Mucosa of rectum (tissue), 2 donors: ENCODE measurements around the gene OARD1.

Source experiments
- H3K27ac ChIP-seq, 2 donors: one replicate each; pipeline ENCODE4 v1.7.0; 2013; ENCODE audit warnings: inconsistent platforms in 2 of 2, low read depth in 2 of 2, low read length in 2 of 2
- H3K27me3 ChIP-seq, 2 donors: one replicate each; pipeline ENCODE4 v1.7.0; 2013; ENCODE audit warnings: low read length in 2 of 2; ENCODE audit not compliant: control insufficient read depth in 2 of 2, insufficient read depth in 2 of 2
- H3K36me3 ChIP-seq, 2 donors: one replicate each; pipeline ENCODE4 v1.7.0; 2013; ENCODE audit warnings: low read length in 2 of 2; ENCODE audit not compliant: control insufficient read depth in 2 of 2, insufficient read depth in 2 of 2
- H3K4me1 ChIP-seq, 2 donors: one replicate each; pipeline ENCODE4 v1.7.0; 2013; ENCODE audit warnings: low read length in 2 of 2, mild to moderate bottlenecking in 1 of 2; ENCODE audit not compliant: control insufficient read depth in 2 of 2, insufficient read depth in 2 of 2
- H3K4me3 ChIP-seq, 2 donors: one replicate each; pipeline ENCODE4 v1.7.0; 2013; ENCODE audit warnings: low read length in 2 of 2
- H3K9ac ChIP-seq, 2 donors: one replicate each; pipeline ENCODE4 v1.7.0; 2013; ENCODE audit warnings: low read length in 2 of 2, low read depth in 1 of 2, mild to moderate bottlenecking in 1 of 2
- H3K9me3 ChIP-seq, 2 donors: one replicate each; pipeline ENCODE4 v1.7.0; 2013; ENCODE audit warnings: low read length in 2 of 2; ENCODE audit not compliant: control insufficient read depth in 2 of 2
- donor health status: healthy.
- donor health status: Normal muscosa, but diverticular disease.

Gene OARD1

GRCh38 chr6:41092421-41093140, 20.4 kb upstream of the OARD1 start:
- H3K36me3 ChIP-seq: peaks cover 69 to 85% of the 10 kb centered on the region in 2 donors
- no peak overlapping the region for H3K4me3 ChIP-seq
- no peak overlapping the region for H3K9ac ChIP-seq
- H3K27ac ChIP-seq: no peak overlapping the region
- no peaks in the 10 kb centered on the region for H3K4me1 ChIP-seq
- no peaks in the 10 kb centered on the region for H3K27me3 ChIP-seq
- H3K9me3 ChIP-seq: no peaks in the 10 kb centered on the region

- no peak overlapping the region for H3K9ac ChIP-seq
- no peaks in the 10 kb centered on the region for H3K9me3 ChIP-seq
- no peaks in the 10 kb centered on the region for H3K4me1 ChIP-seq
- no peak overlapping the region for H3K27ac ChIP-seq
- no peak overlapping the region for H3K4me3 ChIP-seq
- no peaks in the 10 kb centered on the region for H3K27me3 ChIP-seq
- peaks cover 63 to 79% of the 10 kb centered on the region in 2 donors for H3K36me3 ChIP-seq
These were observed 18.9 kb upstream of the OARD1 start for GRCh38 chr6:41090841-41091761.

- H3K27ac ChIP-seq: no peak overlapping the region
- H3K36me3 ChIP-seq: peaks cover 62 to 76% of the 10 kb centered on the region in 2 donors
These were observed 16.3 kb upstream of the OARD1 start for GRCh38 chr6:41088451-41088850.

GRCh38 chr6:41085182-41085581, 13.0 kb upstream of the OARD1 start:
- no peaks in the 10 kb centered on the region for H3K4me1 ChIP-seq
- no peak overlapping the region for H3K4me3 ChIP-seq
- H3K9me3 ChIP-seq: no peaks in the 10 kb centered on the region
- H3K27me3 ChIP-seq: no peaks in the 10 kb centered on the region
- H3K9ac ChIP-seq: no peak overlapping the region
- H3K36me3 ChIP-seq: peaks cover 50 to 66% of the 10 kb centered on the region in 2 donors
- H3K27ac ChIP-seq: no peak overlapping the region

More at GRCh38 chr6:41088451-41088850, 16.3 kb upstream of the OARD1 start:
- no peaks in the 10 kb centered on the region for H3K27me3 ChIP-seq
- H3K4me1 ChIP-seq: no peaks in the 10 kb centered on the region
- H3K9me3 ChIP-seq: no peaks in the 10 kb centered on the region
- no peak overlapping the region for H3K4me3 ChIP-seq
- H3K9ac ChIP-seq: no peak overlapping the region

- Histone ChIP-seq H3K9ac (no peak overlapping the region), H3K36me3 (peaks cover 46 to 60% of the 10 kb centered on the region in 2 donors), H3K4me1 (peaks cover under 1 to 2% of the 10 kb centered on the region in 2 donors), H3K27me3 (no peaks in the 10 kb centered on the region), H3K4me3 (no peak overlapping the region), H3K9me3 (no peaks in the 10 kb centered on the region), H3K27ac (no peak overlapping the region)
These were observed 10.9 kb upstream of the OARD1 start for GRCh38 chr6:41083072-41083471.

GRCh38 chr6:41080621-41081020, 8.5 kb upstream of the OARD1 start:
- Histone ChIP-seq H3K9me3 (no peaks in the 10 kb centered on the region), H3K27ac (peak overlapping the region in 1 of 2 donors; percentile 7), H3K27me3 (no peaks in the 10 kb centered on the region), H3K4me3 (no peak overlapping the region), H3K9ac (no peak overlapping the region), H3K4me1 (peaks cover 3 to 11% of the 10 kb centered on the region in 2 donors), H3K36me3 (peaks cover 35 to 45% of the 10 kb centered on the region in 2 donors)

- no peaks in the 10 kb centered on the region for H3K27me3 ChIP-seq
- no peak overlapping the region for H3K27ac ChIP-seq
- no peak overlapping the region for H3K9ac ChIP-seq
- H3K9me3 ChIP-seq: no peaks in the 10 kb centered on the region
- H3K36me3 ChIP-seq: peaks cover 25 to 32% of the 10 kb centered on the region in 2 donors
- H3K4me1 ChIP-seq: peaks cover 16 to 19% of the 10 kb centered on the region in 2 donors
- no peak overlapping the region for H3K4me3 ChIP-seq
These were observed 6.9 kb upstream of the OARD1 start for GRCh38 chr6:41079080-41079479.

- Histone ChIP-seq H3K4me1 (peaks cover 18 to 23% of the 10 kb centered on the region in 2 donors), H3K36me3 (peaks cover 19 to 24% of the 10 kb centered on the region in 2 donors), H3K27me3 (no peaks in the 10 kb centered on the region), H3K27ac (no peak overlapping the region), H3K9me3 (no peaks in the 10 kb centered on the region), H3K4me3 (no peak overlapping the region), H3K9ac (no peak overlapping the region)
These were observed 5.9 kb upstream of the OARD1 start for GRCh38 chr6:41078101-41078500.

- Histone ChIP-seq H3K27me3 (no peaks in the 10 kb centered on the region), H3K9ac (no peak overlapping the region), H3K27ac (no peak overlapping the region), H3K36me3 (peaks cover 18 to 19% of the 10 kb centered on the region in 2 donors), H3K4me3 (no peak overlapping the region), H3K4me1 (peaks cover 18 to 23% of the 10 kb centered on the region in 2 donors), H3K9me3 (no peaks in the 10 kb centered on the region)
These were observed 5.4 kb upstream of the OARD1 start for GRCh38 chr6:41077536-41077935.
